Activated CD8-positive, alpha-beta memory T cell treated with anti-CD3 and anti-CD28 coated beads, Interleukin-2, amount 50 U/mL, for 24 hours (primary cell): ENCODE data around the gene FAM163B.
"Not testable (repeated sequence)": the region's sequence is repeated elsewhere in the genome, so short reads cannot be mapped to it uniquely, and the experiment has no call there.

Experiments
- DNase-seq: peaks from one replicate; pipeline ENCODE4 v3.0.0-alpha.2; 2020; ENCODE audit errors: extremely low read depth

The FAM163B gene

DNA sequence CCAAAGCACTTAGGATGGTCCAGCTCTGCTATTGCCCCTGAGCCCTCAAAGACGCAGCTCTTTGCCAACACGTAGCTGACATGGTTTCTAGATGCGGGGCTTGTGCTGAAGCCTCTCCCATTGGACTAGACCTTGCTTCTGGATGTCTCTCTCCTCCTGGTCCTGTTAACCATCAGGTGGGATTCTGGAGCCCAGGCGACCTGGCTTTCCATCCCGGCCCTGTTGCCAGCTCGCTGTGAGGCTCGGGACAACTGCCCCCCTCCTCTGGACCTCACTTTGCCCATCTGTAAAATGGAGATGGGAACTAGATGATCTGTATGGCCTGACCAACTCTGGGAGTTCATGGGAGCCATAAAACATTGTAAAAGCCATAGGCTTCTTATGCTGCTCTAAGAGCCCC, 31.0 kb upstream of the FAM163B start:
- DNase-seq: no peak

DNA sequence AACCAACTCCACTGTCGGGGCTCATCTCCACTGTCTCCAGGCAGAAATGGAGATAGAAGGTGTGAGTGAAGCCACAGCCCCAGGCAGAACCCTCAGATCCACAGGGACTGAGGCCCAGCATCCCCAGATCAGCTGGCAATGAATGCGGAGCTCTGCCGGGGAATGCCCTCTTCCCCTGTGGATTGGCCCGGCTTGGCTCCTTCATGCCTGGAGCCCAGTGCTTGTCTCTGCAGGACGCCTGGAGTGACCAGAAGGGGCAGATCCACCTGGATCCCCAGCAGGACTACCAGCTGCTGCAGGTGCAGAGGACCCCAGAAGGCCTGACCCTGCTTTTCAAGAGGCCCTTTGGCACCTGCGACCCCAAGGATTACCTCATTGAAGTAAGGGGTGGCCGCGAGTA, 30.4 kb upstream of the FAM163B start:
- no peak for DNase-seq

DNA sequence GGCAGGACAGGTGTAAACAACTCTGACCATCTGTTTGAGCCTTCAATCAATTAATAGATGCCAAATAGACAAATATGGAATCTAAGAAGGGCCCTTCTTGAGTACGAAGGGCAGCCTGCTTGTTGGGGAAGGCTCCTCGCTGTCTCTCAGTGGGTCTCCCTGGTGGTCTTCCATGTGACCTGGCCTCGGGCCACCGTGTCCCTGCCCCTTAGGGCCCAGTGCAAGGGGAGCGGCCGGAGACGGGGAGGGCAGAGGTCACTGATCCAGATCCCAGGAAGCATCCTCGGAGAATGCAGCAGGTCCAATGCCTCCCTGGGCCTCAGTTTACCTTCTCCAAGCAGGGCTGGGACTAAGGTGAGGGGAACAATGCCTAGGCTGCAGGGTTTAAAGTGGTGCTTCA, 29.5 kb upstream of the FAM163B start:
- no peak for DNase-seq

DNA sequence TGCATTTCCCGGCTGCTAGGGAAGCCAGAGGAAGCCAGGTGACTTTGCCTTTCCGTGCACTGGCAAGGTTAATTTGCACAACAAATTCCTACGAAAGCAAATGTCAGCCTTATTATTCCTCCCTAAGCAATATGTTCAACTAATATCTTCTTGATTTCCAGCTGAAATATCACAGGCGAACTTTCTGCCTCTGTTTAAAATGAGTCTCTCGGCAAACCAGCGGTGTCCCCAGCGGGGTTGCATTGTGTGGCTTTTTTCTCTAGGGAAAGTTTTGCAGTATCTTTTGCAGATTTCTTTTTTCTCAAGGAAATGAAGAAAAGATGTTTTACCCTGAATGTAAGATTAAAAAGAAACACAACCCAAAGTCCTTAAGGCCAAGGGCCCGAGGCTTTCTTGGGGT, 28.9 kb upstream of the FAM163B start:
- DNase-seq: no peak

DNA sequence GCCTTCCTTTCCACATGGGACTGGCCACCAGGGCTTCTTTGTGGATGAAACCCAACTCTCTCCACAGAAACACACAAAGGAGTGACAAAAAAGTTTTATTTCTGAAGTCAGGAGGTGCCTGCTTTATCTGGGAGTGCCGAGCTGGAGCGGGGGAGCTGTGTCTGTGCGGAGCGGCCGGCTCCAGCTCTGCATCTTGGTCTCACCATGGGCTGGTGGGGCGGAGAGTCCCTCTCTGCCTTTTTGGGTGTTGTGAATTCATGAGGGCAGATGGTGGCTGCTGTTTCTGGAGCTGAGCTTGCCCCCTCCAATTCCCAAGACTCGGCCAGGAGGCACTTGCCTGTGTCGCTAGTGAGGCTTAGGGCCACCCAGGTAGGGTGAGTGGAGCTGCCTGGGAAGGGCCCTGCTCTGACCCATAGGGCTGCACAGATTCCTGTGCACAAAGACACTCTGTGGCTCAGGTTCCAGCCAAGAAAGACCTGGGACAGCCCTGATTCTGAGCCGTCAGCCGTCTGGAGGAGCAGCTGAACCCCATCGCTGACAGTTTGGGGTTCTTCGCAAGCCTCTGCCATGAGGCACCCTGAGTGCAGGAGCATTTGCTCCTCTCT, 28.4 kb upstream of the FAM163B start:
- DNase-seq: no peak

DNA sequence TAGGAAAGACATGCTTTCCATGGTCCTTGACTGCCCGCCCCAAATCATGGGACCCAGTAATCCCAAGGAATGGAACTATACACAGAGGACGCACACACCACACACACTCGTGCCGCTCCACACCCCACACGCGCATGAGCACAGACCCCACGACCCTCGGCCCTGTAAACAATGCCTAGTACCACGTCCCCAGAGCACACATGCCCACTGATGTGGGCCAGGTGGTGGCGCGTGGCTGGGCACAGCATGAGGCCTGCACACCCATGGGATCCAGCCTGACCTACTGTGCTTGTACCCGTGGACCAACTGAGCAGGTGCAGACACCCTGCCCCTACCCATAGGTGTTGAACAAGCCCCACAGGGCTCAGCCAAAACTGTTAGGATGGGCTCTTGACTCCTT, 27.7 kb upstream of the FAM163B start:
- DNase-seq: no peak

DNA sequence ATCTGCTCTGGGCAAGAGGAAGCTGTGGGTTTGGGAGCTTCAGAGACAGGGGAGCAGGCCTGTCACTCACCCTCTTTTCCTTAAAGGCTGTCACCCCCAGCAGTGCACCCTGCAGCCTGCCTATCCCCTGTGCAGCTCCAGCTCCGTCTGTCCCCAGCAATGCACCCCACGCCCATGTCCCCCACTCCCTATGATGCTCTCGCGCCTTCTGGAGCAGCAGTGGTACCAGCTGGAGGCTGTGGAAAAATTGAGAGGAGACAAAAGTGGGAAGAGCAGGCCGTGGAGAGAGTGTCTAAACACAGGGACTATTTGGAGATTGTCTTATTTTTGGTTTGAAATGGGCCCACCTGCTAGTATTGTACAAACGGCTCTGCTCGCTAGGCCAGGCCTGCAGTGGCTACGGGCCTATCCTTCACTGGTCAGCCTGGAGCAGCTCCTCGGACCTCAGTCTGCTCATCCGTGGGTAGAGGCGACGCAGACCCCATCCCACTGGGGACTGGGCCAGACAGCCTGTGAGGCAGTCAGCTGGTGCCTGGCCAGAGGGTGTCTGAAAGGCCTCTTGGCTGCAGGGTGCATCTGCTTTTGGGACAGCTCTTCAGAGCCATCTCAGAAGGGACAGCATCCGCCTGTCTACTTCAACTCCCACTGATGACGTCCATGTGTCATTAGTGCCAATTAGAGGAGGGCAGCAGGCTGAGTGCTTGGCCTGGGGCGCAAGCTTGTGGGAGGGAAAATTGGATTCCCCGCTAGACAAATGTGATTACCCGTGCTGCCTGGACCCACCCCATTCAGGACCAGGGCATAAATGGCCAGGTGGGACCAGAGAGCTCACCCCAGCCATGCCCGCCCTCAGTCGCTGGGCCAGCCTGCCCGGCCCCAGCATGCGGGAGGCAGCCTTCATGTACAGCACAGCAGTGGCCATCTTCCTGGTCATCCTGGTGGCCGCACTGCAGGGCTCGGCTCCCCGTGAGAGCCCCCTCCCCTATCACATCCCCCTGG, 26.6 kb upstream of the FAM163B start, which contains the start of gene DBH:
Gene DBH, plus strand, starts transcription at position 831 of the 999 bp plus-strand sequence. Its CDS starts 9 bp downstream, at position 840.
- DNase-seq: no peak

DNA sequence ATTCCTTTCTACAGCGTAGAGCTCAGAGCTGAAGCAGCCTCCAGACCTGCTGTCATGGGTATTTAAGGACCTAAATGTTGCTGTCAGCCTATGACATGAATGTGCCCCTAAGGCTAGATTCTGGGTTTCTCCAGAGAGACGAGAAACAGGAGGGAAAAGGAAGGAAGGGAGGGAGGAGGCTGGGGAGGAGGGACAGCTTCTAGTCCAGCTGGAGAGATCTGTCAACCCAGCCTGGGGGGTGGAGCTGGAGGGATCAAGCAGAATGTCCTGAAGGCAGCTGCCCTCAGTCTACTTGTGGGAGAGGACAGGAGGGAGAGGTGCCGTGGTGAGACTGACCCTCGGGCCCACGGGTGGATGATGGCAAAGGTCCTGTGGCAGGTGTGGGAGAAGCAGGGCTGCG, 25.9 kb upstream of the FAM163B start:
- DNase-seq: no peak

DNA sequence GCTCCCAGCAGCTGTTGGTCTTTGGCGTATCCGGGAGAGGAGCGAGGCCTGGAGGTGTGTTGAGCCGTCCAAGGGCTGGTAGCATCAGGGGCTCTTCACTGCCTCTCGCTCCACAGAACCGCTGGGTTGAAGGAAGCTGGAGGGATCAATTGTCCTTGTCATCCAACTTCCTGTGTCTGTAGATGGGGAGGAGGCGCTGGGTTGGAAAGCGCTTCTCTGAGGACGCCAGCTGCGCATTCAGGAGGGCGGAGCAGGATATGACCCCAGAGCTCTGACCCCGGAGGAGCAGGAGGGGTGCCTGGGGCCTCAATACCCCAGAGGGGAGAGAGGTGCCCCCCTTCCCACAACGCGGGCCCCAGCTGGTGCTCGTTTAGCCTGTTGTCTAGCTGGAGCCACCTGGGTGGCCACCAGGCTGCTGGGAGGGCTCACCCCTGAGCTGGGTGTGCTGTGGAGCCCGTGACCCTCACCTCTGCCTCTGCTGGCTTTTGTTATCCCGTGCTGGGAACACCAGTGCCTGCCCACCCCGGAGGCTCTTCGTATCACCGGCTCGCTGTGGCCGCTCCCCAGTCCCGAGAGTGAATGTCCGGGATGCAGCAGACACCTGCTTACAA, 25.0 kb upstream of the FAM163B start:
- DNase-seq: no peak

DNA sequence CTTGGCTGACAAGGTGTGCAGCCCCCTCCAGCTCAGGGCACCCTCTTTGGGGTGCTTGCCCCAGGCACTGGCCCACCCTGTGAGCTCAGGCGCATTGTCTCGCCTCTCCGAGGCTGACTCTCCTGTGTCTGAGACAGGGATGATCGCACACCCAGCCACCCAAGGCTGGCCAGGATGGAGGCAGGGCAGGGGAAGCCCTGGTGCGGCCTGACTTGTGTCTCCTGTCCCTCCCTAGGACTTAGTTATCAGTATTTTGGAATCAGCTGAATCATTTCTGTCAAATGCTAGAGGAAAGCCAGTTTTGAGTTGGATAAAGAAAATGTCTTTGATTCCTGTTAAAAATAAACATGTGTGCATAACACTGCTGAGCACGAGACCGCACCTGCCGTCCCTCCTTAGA, 24.5 kb upstream of the FAM163B start:
- no peak for DNase-seq

DNA sequence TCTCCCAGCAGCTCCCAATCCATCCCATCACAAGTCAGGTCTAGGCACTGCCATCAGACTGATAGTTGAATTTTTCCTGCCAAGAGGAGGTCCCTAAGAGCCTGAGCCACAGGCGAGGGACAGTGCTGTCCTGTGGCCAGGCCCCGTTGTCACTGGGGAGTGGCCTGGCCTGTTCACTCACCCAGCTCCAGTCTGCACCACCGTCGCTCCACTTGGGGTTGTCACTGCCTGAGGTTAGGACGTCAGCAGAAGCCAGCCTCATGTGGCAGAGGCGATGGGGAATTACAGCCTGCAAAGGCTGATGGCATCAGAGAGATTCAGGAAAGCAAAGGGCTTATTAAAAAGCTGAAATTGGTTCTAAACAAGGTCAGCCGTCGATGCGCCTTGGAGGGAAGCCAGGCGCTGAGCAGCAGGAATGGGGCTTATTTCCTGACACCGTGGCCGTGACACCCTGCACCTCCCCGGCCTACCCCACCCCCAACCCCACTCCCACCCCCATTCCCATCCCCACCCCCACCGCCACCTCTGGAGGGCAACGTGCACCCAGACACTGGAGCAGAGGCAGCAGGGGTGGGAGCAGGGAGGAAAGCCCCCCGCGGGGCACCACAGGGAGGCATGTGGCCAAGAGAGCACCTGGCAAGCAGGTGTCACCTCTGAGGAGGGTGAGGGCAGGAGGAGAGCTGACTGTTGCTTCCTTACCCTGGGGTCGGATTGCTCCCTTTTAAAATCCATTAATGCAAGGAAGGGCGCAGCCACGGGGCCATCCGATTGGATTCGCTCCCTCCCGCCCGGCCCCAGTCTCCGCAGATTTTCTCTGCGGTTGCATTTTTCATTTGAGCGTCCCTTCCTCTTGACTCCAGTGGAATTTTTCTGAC, 23.9 kb upstream of the FAM163B start:
- DNase-seq: no peak

DNA sequence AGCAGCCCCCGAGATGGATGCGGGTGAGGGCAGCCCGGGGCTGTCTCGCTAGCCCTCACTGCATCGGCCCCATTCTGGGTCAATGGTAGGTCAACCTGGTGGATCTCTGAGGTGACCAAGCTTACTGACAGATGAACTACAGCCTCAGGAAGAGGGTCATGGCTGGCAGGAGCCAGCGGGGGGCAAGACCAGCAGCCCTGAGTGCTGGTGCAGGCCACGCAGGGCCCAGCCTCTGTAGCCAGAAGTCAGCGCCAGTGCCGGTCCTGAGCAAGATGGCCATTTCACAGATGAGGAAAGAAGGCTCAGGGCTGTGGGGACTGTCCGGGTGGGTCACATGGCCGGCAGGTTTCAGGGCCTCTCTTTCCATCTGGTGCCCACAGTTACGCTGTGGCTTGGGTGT, 21.9 kb upstream of the FAM163B start:
- no peak for DNase-seq

DNA sequence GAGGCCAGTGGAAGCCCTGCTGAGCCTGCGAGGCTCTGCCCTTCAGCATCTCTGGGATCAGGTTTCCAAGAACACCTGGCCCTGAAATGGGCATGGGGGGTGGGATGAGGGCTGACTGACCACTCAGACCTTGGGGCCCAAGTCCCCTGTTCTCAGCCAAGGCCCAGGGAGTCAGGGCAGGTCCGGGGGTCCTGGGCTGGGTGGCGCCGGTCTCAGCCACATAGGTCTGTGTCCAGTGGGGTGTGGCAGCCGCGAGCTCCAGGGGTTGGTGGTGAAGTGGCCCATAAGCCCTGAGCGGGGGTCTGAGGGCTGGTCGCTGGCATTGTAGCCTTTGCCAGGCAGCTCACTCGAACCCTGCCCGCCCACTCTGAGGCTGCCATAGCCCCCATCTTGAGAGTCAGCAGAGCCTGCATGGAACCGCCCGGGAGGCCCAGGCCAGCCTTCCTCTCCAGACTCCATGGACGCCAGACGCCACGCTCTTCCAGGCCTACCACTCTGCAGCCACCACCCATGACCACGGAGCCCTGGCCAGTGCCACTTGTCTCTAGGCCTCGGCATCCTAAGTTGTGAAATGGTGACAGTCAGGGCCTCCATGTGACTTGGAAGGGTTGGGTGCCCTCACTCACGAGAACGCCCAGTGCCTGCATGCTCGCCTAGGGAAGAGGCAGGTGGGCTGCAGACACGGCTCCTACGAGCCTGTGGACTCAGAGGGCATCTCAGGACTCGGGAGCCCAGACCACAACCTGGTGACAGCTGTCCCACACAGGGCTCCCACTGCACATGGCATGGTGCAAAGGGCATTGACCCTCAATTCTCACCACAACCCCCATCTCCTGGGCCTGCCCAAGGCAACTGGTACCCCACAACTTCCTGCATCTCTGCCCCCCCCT, 20.3 kb upstream of the FAM163B start:
- DNase-seq: no peak

DNA sequence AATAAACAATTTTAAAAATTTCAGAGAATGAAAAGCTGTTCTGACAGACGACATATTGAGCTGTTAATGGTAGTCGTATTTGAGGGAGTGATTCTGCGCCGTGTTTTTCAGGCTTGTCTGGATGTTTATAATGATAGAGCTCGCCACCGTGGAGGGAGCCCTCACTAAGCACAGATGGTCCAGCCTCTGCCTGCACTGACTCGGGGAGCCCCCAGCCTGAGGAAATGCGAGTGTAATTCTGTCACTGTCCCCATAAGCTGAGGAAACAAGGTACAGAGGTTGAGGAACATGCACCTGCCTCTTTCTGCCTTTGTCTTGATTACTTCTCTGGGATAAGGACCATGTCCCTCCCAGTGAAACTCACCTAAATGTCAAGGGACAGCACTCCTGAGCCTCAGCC, 19.6 kb upstream of the FAM163B start:
- DNase-seq: no peak

DNA sequence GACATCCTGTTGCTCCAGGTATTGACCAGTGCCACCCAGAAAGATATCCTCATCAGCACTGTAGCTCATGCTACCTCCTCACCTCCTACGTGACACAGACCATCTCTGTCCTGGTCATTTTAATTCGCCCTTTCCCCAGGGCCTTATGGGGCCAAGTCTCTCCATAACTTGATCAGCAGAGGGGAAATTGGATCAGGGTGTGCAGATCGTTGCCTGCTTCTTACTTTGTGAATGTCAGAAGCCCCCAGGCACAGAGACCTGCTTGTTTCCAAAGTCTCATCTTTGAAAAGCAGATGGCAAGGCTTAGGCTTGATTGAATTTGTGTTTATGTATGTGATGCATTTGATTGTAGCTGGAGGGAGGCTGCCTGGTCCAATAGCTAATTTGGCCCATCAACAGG, 18.2 kb upstream of the FAM163B start:
- no peak for DNase-seq

DNA sequence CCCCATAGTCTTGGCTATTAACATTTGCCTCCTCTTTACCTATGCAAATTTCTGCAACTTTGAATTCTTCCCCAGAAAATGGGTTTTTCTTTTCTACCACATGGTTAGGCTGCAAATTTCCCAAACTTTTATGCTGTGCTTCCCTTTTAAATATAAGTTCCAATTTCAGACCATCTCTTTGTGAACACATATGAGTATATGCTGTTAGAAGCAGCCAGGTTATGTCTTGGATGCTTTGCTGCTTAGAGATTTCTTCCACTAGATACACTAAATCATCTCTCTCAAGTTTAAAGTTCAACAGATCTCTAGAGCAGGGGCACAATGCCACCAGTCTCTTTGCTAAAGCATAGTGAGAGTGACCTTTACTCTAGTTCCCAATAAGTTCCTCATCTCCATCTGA, 16.8 kb upstream of the FAM163B start:
- not testable (repeated sequence) for DNase-seq

DNA sequence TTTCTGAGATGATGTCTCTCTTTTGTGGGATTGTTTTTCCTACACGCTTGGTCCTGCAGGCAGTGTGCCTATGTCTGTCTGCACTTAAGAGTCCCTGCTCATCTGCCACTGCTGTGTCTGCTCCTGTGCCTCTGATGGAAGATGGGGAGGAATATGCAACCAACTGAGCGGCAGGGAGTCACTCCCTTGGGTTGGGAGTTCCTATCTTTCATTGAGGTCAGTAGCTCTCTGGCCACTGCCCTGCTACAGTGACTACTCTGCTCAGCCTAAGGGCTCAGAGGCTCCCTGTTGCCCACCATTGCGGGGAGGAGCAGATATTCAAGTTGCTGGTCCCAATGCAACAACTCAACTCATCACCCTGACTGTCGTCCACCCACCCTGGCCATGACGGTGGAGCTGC, 13.4 kb upstream of the FAM163B start:
- no peak for DNase-seq

DNA sequence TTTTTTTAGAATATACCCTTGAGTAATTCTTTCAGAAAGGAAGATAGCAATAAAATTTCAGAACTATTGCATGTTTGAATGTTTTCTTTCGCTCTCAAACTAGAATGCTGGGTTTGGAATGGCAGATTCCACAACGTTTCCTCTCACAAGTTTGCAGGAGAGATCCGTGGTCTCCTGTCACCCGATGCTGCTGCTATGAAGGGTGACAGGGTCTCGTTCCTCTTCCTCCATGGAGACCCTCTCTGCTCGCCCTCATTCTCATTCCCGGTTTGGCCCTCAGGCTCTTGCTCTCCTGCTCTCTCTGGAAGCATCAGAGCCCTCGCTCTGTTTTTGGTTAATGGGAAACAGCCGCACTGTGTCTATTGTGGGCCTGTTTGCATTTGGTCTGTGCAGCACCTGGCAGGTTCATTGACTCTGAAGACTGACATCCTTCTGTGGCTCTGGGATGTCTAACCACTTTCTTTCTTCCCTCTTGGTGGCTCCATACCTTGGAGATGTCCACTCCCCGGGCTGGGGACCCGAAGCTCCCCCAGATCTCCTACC, 12.6 kb upstream of the FAM163B start:
- DNase-seq: no peak

DNA sequence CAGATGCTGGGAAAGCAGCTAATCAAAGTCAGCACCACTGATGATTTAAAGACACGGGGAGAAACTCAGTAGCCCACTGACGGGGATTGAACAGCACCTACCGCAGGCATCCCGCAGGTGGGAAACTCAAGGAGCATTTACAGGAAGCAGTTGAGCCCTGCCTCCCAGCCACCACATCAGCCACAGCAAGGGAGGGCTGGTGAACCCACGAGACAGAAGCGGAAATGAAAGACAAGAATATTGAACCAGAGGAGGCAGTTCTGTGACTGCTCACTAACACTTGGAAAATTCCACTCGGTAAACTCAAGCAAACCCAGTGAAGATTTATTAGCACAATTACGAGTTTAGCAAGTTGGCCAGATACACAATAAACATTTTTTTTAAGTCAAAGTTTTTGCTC, 10.6 kb upstream of the FAM163B start:
- DNase-seq: no peak

DNA sequence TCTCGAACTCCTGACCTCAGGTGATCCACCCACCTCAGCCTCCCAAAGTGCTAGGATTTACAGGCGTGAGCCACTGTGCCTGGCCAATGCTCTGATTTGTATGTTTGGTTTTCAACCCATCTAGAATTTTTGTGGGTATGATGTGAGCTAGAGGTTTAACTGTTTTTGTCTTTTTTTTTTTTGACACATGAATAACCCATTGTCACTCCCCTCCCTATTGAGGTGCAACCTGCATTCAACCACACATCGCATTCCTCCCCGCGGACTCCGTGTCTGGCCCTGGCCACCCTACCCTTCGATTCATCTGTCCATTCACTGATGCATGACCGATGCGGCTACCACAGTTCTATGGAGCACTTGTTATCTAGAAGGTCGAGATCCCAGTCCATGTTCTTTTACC, 9.5 kb upstream of the FAM163B start:
- DNase-seq: no peak
